Kidney epithelial cell (primary cell): ENCODE results near the gene KATNAL2. TPM values are rescaled to one million over a fixed set of nuclear protein-coding genes. Genes with fewer than 3 reads are reported as not detected.

Experiments used
- DNase-seq: peaks from one replicate; pipeline ENCODE4 v3.0.0-alpha.2; 2010; ENCODE audit warnings: low read depth
- H3K27me3 ChIP-seq: 2 replicates; pipeline ENCODE4 v1.6.0; 2011; ENCODE audit warnings: low read length; ENCODE audit not compliant: control insufficient read depth, insufficient read depth
- H3K36me3 ChIP-seq: 2 replicates; pipeline ENCODE4 v1.5.1; 2011; ENCODE audit warnings: low read length; ENCODE audit not compliant: control insufficient read depth, insufficient read depth
- H3K4me3 ChIP-seq: 2 replicates; pipeline ENCODE4 v1.5.1; 2011; ENCODE audit warnings: low read depth, mild to moderate bottlenecking, control low read depth, low read length
- total RNA-seq: library from RNA; depleted of rRNA; stranded (reverse); fragments of >200 nt; gene quantifications from 2 replicates; pipeline ENCODE4 v1.2.3, GENCODE V29; 2015
- TF ChIP-seq, protein P1 (sequence below): IDR thresholded peaks from 2 replicates; pipeline ENCODE4 v1.5.1; 2011; ENCODE audit warnings: mild to moderate bottlenecking, moderate library complexity, low read length, control low read depth, inconsistent platforms; ENCODE audit not compliant: insufficient read depth, poor library complexity, severe bottlenecking

KATNAL2 gene
- total RNA-seq, 1 donor from 2014 or later = 0.88 TPM

GRCh38 chr18:46903406-46903805 lies 14.0 kb upstream of the KATNAL2 start:
- no peak for DNase-seq
- no peak overlapping the region for H3K4me3 ChIP-seq
- H3K36me3 ChIP-seq = no peaks in the 10 kb centered on the region
- TF ChIP-seq, protein P1, sequence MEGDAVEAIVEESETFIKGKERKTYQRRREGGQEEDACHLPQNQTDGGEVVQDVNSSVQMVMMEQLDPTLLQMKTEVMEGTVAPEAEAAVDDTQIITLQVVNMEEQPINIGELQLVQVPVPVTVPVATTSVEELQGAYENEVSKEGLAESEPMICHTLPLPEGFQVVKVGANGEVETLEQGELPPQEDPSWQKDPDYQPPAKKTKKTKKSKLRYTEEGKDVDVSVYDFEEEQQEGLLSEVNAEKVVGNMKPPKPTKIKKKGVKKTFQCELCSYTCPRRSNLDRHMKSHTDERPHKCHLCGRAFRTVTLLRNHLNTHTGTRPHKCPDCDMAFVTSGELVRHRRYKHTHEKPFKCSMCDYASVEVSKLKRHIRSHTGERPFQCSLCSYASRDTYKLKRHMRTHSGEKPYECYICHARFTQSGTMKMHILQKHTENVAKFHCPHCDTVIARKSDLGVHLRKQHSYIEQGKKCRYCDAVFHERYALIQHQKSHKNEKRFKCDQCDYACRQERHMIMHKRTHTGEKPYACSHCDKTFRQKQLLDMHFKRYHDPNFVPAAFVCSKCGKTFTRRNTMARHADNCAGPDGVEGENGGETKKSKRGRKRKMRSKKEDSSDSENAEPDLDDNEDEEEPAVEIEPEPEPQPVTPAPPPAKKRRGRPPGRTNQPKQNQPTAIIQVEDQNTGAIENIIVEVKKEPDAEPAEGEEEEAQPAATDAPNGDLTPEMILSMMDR = no peak
- no peaks in the 10 kb centered on the region for H3K27me3 ChIP-seq

GRCh38 chr18:46909497-46909896 lies 7.9 kb upstream of the KATNAL2 start:
- H3K4me3 ChIP-seq = no peak overlapping the region
- H3K27me3 ChIP-seq = no peaks in the 10 kb centered on the region
- DNase-seq = no peak
- TF ChIP-seq, protein P1 = no peak
- H3K36me3 ChIP-seq = no peaks in the 10 kb centered on the region

DNA sequence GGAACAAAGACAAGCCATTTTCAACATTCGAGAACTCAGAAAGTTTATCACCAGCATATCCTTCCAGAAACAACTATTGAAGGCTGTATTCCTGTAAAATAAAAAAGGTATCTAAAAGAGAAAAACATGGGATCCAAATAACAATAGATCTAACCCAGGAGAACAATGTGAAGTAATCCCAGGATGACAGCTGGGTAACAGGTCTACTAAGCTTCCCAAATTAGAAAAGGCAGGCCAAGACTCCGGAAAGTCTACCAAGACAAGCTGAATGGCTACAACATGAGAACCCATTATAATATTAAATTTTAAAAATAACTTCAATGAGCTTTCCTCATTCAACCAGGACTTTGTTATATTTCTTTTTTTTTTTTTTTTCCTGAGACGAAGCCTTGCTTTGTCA lies 6.5 kb upstream of the KATNAL2 start:
- Histone ChIP-seq H3K4me3 (no peak overlapping the region), H3K36me3 (no peaks in the 10 kb centered on the region), H3K27me3 (no peaks in the 10 kb centered on the region)
- TF ChIP-seq, protein P1 = no peak
- no peak for DNase-seq

- no peak for DNase-seq
- Histone ChIP-seq H3K27me3 (no peaks in the 10 kb centered on the region), H3K4me3 (peak overlapping the region; percentile 88), H3K36me3 (no peaks in the 10 kb centered on the region)
- TF ChIP-seq, protein P1 = no peak
These were observed 1.4 kb upstream of the KATNAL2 start for GRCh38 chr18:46915800-46916550.

DNA sequence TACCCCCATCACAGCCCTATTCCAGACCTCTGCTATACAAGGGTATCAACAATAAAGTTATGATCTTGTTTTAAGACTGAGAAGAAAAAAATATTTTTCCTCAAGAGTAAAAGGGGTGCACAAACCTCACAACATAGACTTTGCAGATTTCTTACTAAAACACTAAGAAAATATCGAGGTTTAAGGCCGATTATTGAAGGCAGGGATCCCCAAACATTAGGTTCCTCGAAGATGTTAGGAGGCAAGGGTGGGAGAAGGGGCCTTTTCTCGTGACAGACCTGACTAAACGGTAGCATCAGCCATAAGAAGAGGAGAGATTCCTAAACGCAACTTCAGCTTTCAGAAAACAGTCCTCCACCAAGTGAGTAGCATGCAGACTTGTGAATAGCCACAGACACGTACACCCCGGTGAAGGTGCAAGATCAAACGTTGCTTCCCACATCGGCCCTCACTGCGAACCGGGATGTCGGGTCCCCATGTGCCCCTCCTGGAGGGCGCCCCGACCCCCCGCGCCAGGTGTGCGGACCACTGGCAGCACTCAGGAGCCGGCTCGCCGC lies 773 bp upstream of the KATNAL2 start:
- H3K36me3 ChIP-seq = no peaks in the 10 kb centered on the region
- DNase-seq = no peak
- H3K27me3 ChIP-seq = no peaks in the 10 kb centered on the region
- TF ChIP-seq, protein P1 = no peak
- peak overlapping the region; percentile 88 for H3K4me3 ChIP-seq
